Measurements from ENCODE around the gene TUBB2B. TPM values are rescaled to one million over a fixed set of nuclear protein-coding genes. Genes with fewer than 3 reads are reported as not detected.
"Not testable (repeated sequence)": the region's sequence is repeated elsewhere in the genome, so short reads cannot be mapped to it uniquely, and the experiment has no call there.

Gene TUBB2B
- total and polyA plus RNA-seq, 4 donors: 0.85 to 4.3 (median 2.6) TPM

DNA sequence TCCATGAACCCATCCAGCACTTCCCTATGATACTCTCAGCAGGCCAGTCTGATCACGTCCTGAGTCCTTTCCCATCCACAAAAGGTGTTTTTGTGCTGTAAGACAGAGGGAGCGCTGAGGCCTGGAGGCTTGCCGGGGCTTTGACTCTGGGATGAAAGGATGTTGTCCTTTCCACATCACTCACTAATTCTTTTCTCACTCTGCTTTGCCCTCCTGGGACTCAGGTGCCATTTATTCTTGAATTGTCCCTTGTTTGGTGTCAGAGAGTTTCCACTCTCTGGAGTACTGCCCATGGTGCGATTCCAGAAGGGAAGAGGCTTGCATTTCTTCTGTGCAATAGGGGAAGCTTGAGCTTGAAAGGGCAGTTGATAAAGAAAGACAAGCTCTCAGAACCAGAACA lies 15.3 kb upstream of the TUBB2B start:
- H3K4me1 ChIP-seq (ENCODE audit: control insufficient read depth in 5 of 5, insufficient read depth in 5 of 5, low read length in 5 of 5): peaks cover 0 to 1% (median 0%) of the 10 kb centered on the region in 5 donors
- TF ChIP-seq CTCF (IDR thresholded peaks at IDR 0.05; ENCODE audit: control extremely low read depth, extremely low read depth): no peak
- no peak for ATAC-seq (ENCODE audit: insufficient read depth, low FRiP score)
- no peaks in the 10 kb centered on the region for H3K36me3 ChIP-seq (ENCODE audit: control insufficient read depth in 4 of 4, insufficient read depth in 4 of 4, low read length in 4 of 4)
- DNase-seq: no peak
- H3K27me3 ChIP-seq (ENCODE audit: control insufficient read depth in 3 of 3, insufficient read depth in 3 of 3, low read length in 2 of 3): no peaks in the 10 kb centered on the region
- H3K9me3 ChIP-seq (ENCODE audit: control insufficient read depth in 4 of 4, insufficient read depth in 3 of 4, low read length in 3 of 4): no peaks in the 10 kb centered on the region
- no peak overlapping the region for H3K27ac ChIP-seq (ENCODE audit: low read depth in 1 of 2, low read length in 1 of 2)
- WGBS, 2 donors: 90 to 91% methylated on average over 4 of the region's 4 CpGs
- no peak overlapping the region for H3K4me3 ChIP-seq
- H3K9ac ChIP-seq (ENCODE audit: insufficient read depth in 1 of 2, low read length in 2 of 2): no peak overlapping the region

DNA sequence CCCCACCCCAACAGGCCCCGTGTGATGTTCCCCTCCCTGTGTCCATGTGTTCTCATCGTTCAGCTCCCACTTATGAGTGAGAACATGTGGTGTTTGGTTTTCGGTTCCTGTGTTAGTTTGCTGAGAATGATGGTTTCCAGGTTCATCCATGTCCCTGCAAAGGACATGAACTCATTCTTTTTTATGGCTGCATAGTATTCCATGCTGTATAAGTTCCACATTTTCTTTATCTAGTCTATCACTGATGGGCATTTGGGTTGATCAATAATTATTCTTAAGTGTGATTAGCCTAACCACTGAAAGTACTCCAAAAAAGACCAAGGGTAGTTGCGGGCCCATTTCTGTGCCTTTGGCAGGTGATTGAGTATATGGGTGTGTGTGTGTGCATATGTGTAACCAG lies 14.3 kb upstream of the TUBB2B start:
- H3K27ac ChIP-seq (ENCODE audit: low read depth in 1 of 2, low read length in 1 of 2); DNase-seq; H3K9me3 ChIP-seq (ENCODE audit: control insufficient read depth in 4 of 4, insufficient read depth in 3 of 4, low read length in 3 of 4); ATAC-seq (ENCODE audit: insufficient read depth, low FRiP score); H3K4me3 ChIP-seq; H3K27me3 ChIP-seq (ENCODE audit: control insufficient read depth in 3 of 3, insufficient read depth in 3 of 3, low read length in 2 of 3); H3K4me1 ChIP-seq (ENCODE audit: control insufficient read depth in 5 of 5, insufficient read depth in 5 of 5, low read length in 5 of 5); H3K36me3 ChIP-seq (ENCODE audit: control insufficient read depth in 4 of 4, insufficient read depth in 4 of 4, low read length in 4 of 4); H3K9ac ChIP-seq (ENCODE audit: insufficient read depth in 1 of 2, low read length in 2 of 2): not testable (repeated sequence)
- 93 to 100% methylated on average over 4 of the region's 4 CpGs for WGBS, 2 donors

GRCh38 chr6:3240595-3240994 lies 13.1 kb upstream of the TUBB2B start:
- no peaks in the 10 kb centered on the region for H3K9me3 ChIP-seq (ENCODE audit: control insufficient read depth in 4 of 4, insufficient read depth in 3 of 4, low read length in 3 of 4)
- H3K4me1 ChIP-seq (ENCODE audit: control insufficient read depth in 5 of 5, insufficient read depth in 5 of 5, low read length in 5 of 5): no peaks in the 10 kb centered on the region
- 79 to 85% methylated on average over 7 of the region's 7 CpGs for WGBS, 2 donors
- no peak for ATAC-seq (ENCODE audit: insufficient read depth, low FRiP score)
- H3K4me3 ChIP-seq: no peak overlapping the region
- DNase-seq: no peak
- no peak for TF ChIP-seq CTCF (IDR thresholded peaks at IDR 0.05; ENCODE audit: control extremely low read depth, extremely low read depth)
- no peaks in the 10 kb centered on the region for H3K27me3 ChIP-seq (ENCODE audit: control insufficient read depth in 3 of 3, insufficient read depth in 3 of 3, low read length in 2 of 3)
- no peak overlapping the region for H3K9ac ChIP-seq (ENCODE audit: insufficient read depth in 1 of 2, low read length in 2 of 2)
- H3K36me3 ChIP-seq (ENCODE audit: control insufficient read depth in 4 of 4, insufficient read depth in 4 of 4, low read length in 4 of 4): no peaks in the 10 kb centered on the region
- H3K27ac ChIP-seq (ENCODE audit: low read depth in 1 of 2, low read length in 1 of 2): no peak overlapping the region

- no peaks in the 10 kb centered on the region for H3K9me3 ChIP-seq (ENCODE audit: control insufficient read depth in 4 of 4, insufficient read depth in 3 of 4, low read length in 3 of 4)
- no peak overlapping the region for H3K9ac ChIP-seq (ENCODE audit: insufficient read depth in 1 of 2, low read length in 2 of 2)
- no peak for DNase-seq
- no peaks in the 10 kb centered on the region for H3K4me1 ChIP-seq (ENCODE audit: control insufficient read depth in 5 of 5, insufficient read depth in 5 of 5, low read length in 5 of 5)
- no peak for TF ChIP-seq CTCF (IDR thresholded peaks at IDR 0.05; ENCODE audit: control extremely low read depth, extremely low read depth)
- no peak for ATAC-seq (ENCODE audit: insufficient read depth, low FRiP score)
- H3K27ac ChIP-seq (ENCODE audit: low read depth in 1 of 2, low read length in 1 of 2): no peak overlapping the region
- no peaks in the 10 kb centered on the region for H3K36me3 ChIP-seq (ENCODE audit: control insufficient read depth in 4 of 4, insufficient read depth in 4 of 4, low read length in 4 of 4)
- peaks cover 0 to 3% (median 0%) of the 10 kb centered on the region in 3 donors for H3K27me3 ChIP-seq (ENCODE audit: control insufficient read depth in 3 of 3, insufficient read depth in 3 of 3, low read length in 2 of 3)
- WGBS, 2 donors: 85 to 92% methylated on average over 13 of the region's 13 CpGs
- H3K4me3 ChIP-seq: no peak overlapping the region
Measured at GRCh38 chr6:3239110-3239830, 11.8 kb upstream of the TUBB2B start.
